Large intestine (tissue), 3 donors: ENCODE results near the gene COPS9. TPM values are rescaled to one million over a fixed set of nuclear protein-coding genes. Genes with fewer than 3 reads are reported as not detected.
A peak's percentile ranks its signal among the peaks of the same experiment; 100 is the strongest.

Experiments
- DNase-seq, 2 donors: peaks; one replicate each; pipeline versions ENCODE4 v3.0.0 to v3.0.0-alpha.2; 2013
- H3K27ac ChIP-seq: one replicate; pipeline ENCODE4 v1.5.1; 2013; ENCODE audit warnings: low read length
- H3K27me3 ChIP-seq: 2 replicates; pipeline ENCODE4 v1.6.1; 2013; ENCODE audit warnings: low read length; ENCODE audit not compliant: control insufficient read depth, insufficient read depth
- H3K36me3 ChIP-seq: 2 replicates; pipeline ENCODE4 v1.6.1; 2013; ENCODE audit warnings: low read length; ENCODE audit not compliant: control insufficient read depth, insufficient read depth
- H3K4me1 ChIP-seq: one replicate; pipeline ENCODE4 v1.6.1; 2013; ENCODE audit warnings: low read length; ENCODE audit not compliant: control insufficient read depth, insufficient read depth
- H3K4me3 ChIP-seq: one replicate; pipeline ENCODE4 v1.5.1; 2013; ENCODE audit warnings: low read length
- H3K9me3 ChIP-seq: one replicate; pipeline ENCODE4 v1.6.1; 2013; ENCODE audit warnings: mild to moderate bottlenecking, low read depth, low read length, moderate library complexity; ENCODE audit not compliant: control insufficient read depth
- WGBS: methylation state at CpG from one replicate; pipeline ENCODE4 v1.1.5; 2013; ENCODE audit warnings: low lambda C conversion rate; ENCODE audit not compliant: insufficient coverage; 5-methylcytosine and 5-hydroxymethylcytosine counted together
- polyA plus RNA-seq: library from polyadenylated mRNA; unstranded; fragments of 120-200 nt; gene quantifications from one replicate; pipeline ENCODE4 v1.2.1, GENCODE V29; 2013

The COPS9 gene
- polyA plus RNA-seq, 1 donor = 106 TPM

- WGBS = no CpG with 5 or more reads among the region's 5 CpGs
- Histone ChIP-seq H3K36me3 (no peaks in the 10 kb centered on the region), H3K27me3 (peaks cover 7% of the 10 kb centered on the region), H3K4me1 (no peaks in the 10 kb centered on the region), H3K4me3 (no peak overlapping the region), H3K27ac (no peak overlapping the region), H3K9me3 (no peaks in the 10 kb centered on the region)
- no peak for DNase-seq
Measured at GRCh38 chr2:240112914-240113690, 23.0 kb downstream of the COPS9 start.

GRCh38 chr2:240111253-240111652 lies 24.9 kb downstream of the COPS9 start:
- Histone ChIP-seq H3K27me3 (peaks cover 7% of the 10 kb centered on the region), H3K27ac (no peak overlapping the region), H3K36me3 (no peaks in the 10 kb centered on the region), H3K4me3 (no peak overlapping the region), H3K9me3 (no peaks in the 10 kb centered on the region), H3K4me1 (no peaks in the 10 kb centered on the region)
- 70% methylated on average over 2 of the region's 10 CpGs for WGBS
- no peak for DNase-seq

GRCh38 chr2:240109386-240109785 lies 26.7 kb downstream of the COPS9 start:
- H3K9me3 ChIP-seq = no peaks in the 10 kb centered on the region
- H3K36me3 ChIP-seq = no peaks in the 10 kb centered on the region
- H3K27me3 ChIP-seq = peaks cover 10% of the 10 kb centered on the region
- H3K27ac ChIP-seq = no peak overlapping the region
- H3K4me3 ChIP-seq = no peak overlapping the region
- no peaks in the 10 kb centered on the region for H3K4me1 ChIP-seq
- DNase-seq = no peak
- no CpG with 5 or more reads among the region's 11 CpGs for WGBS

- Histone ChIP-seq H3K27ac (no peak overlapping the region), H3K4me1 (no peaks in the 10 kb centered on the region), H3K4me3 (no peak overlapping the region), H3K9me3 (no peaks in the 10 kb centered on the region), H3K36me3 (no peaks in the 10 kb centered on the region), H3K27me3 (peaks cover 3% of the 10 kb centered on the region)
- no CpG with 5 or more reads among the region's 6 CpGs for WGBS
- no peak for DNase-seq
Measured at GRCh38 chr2:240107477-240107796, 28.7 kb downstream of the COPS9 start.

GRCh38 chr2:240106765-240107476 lies 29.2 kb downstream of the COPS9 start:
- Histone ChIP-seq H3K27ac (no peak overlapping the region), H3K27me3 (peaks cover 3% of the 10 kb centered on the region)
- no CpG with 5 or more reads among the region's 17 CpGs for WGBS

GRCh38 chr2:240105982-240106381 lies 30.1 kb downstream of the COPS9 start:
- no peaks in the 10 kb centered on the region for H3K9me3 ChIP-seq
- H3K4me3 ChIP-seq = no peak overlapping the region
- WGBS = no CpG with 5 or more reads among the region's 11 CpGs
- H3K36me3 ChIP-seq = no peaks in the 10 kb centered on the region
- H3K27me3 ChIP-seq = peaks cover 3% of the 10 kb centered on the region
- H3K27ac ChIP-seq = no peak overlapping the region
- no peaks in the 10 kb centered on the region for H3K4me1 ChIP-seq
- DNase-seq = no peak

More at GRCh38 chr2:240106765-240107476, 29.2 kb downstream of the COPS9 start:
- Histone ChIP-seq H3K9me3 (no peaks in the 10 kb centered on the region), H3K36me3 (no peaks in the 10 kb centered on the region), H3K4me3 (no peak overlapping the region), H3K4me1 (no peaks in the 10 kb centered on the region)
- no peak for DNase-seq

GRCh38 chr2:240103136-240103535 lies 33.0 kb downstream of the COPS9 start:
- DNase-seq = no peak
- Histone ChIP-seq H3K36me3 (no peaks in the 10 kb centered on the region), H3K9me3 (no peaks in the 10 kb centered on the region), H3K27me3 (peaks cover 3% of the 10 kb centered on the region), H3K4me1 (no peaks in the 10 kb centered on the region), H3K27ac (no peak overlapping the region), H3K4me3 (no peak overlapping the region)
- 80% methylated on average over 1 of the region's 4 CpGs for WGBS

GRCh38 chr2:240098349-240098748 lies 37.8 kb downstream of the COPS9 start:
- Histone ChIP-seq H3K36me3 (no peaks in the 10 kb centered on the region), H3K27me3 (peaks cover 30% of the 10 kb centered on the region), H3K9me3 (peaks cover 5% of the 10 kb centered on the region), H3K4me1 (no peaks in the 10 kb centered on the region), H3K27ac (no peak overlapping the region), H3K4me3 (no peak overlapping the region)
- no peak for DNase-seq
- no CpG with 5 or more reads among the region's 2 CpGs for WGBS

- DNase-seq = peak in 1 of 2 donors; percentile 3
- H3K27me3 ChIP-seq = peaks cover 30% of the 10 kb centered on the region
- no peak overlapping the region for H3K4me3 ChIP-seq
- no peaks in the 10 kb centered on the region for H3K36me3 ChIP-seq
- WGBS = no CpG with 5 or more reads among the region's 43 CpGs
- H3K9me3 ChIP-seq = peaks cover 5% of the 10 kb centered on the region
- no peaks in the 10 kb centered on the region for H3K4me1 ChIP-seq
- no peak overlapping the region for H3K27ac ChIP-seq
Measured at GRCh38 chr2:240095556-240096523, 40.3 kb downstream of the COPS9 start.

GRCh38 chr2:240089306-240089705 lies 46.8 kb downstream of the COPS9 start:
- no peaks in the 10 kb centered on the region for H3K4me1 ChIP-seq
- WGBS = 40% methylated on average over 2 of the region's 5 CpGs
- no peaks in the 10 kb centered on the region for H3K36me3 ChIP-seq
- H3K27me3 ChIP-seq = peaks cover 10% of the 10 kb centered on the region
- DNase-seq = no peak
- H3K27ac ChIP-seq = no peak overlapping the region
- H3K9me3 ChIP-seq = peaks cover 5% of the 10 kb centered on the region
- H3K4me3 ChIP-seq = no peak overlapping the region
